NCI-H2107 treated with DMSO at 0.1 percent for 48 hours (cell line): ENCODE data around the gene DPM2.
A peak's percentile ranks its signal among the peaks of the same experiment; 100 is the strongest.

Experiments used
- DNase-seq: peaks from one replicate; lab custom pipeline; 2025; ENCODE audit not compliant: unreplicated experiment; lab: John Stamatoyannopoulos, UW

DPM2 gene

DNA sequence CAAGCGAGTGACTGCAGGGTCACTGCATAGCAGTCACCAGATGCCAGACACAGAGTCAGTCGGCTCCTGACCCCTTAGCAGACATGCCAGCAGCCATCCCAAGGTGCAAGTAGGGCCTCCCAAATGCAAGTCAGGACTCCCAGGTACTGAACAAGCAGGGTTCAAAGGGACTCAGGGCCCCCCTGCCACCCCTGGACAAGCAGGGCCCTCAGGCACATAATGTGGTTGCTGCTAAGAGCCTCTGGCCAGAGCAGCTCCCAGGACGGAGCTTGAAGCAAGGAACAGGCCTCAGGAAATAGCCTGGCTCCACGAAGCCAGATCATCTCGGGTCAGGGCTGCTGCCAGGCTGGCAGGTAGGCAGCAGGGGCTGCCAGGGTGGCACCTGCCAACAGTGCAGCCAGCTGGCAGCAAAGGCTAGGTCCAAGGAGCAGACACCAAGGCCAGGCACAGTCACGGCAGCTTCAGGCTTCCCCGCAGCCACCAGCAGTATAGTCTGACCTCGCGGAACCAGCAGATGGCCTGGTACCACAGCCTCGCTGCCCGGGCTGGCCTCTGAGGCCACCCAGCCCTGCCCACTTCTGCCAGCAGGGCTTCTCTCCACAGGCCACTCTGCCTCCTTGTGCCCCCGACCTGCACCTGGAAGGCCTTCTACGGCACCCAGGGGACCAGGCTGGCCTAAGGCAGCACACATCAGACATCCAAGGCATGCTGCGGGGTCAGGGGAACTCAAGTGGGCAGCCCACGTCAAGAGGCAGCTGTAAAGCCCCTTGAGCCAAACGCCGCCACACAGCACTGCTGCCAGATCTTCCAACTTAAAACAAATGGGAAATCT is 35.7 kb upstream of the DPM2 start:
- DNase-seq, result no peak

DNA sequence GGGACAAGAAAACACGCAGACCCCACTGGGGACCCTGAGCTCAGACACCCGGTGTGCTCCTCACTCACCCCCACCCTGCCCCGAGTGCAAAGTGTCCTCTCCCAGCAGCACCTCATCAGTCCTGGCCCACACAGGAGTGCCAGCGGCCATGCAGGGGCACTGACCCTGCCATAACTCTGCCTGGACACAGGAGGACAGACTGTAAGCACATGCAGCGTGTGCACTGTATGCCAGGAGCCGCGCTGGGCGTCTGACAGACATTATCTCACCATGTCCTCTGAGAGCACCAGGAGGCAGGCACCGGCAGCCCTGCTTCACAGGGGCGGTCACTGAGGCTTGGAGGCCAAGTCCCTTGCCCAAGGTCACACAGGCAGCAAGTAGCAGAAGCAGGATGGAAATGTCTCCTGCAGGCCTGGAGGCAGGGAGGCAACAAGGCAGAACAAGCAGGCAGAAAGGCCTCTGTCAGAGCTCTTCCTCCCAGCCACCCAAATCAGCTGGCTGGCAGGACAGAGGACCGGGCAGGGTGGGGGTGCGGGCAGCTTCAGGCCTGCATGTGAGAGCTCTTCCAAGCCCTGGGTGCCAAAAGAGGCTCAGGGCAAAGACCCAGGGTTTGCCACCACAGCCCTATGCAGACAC is 34.7 kb upstream of the DPM2 start:
- no peak for DNase-seq

DNA sequence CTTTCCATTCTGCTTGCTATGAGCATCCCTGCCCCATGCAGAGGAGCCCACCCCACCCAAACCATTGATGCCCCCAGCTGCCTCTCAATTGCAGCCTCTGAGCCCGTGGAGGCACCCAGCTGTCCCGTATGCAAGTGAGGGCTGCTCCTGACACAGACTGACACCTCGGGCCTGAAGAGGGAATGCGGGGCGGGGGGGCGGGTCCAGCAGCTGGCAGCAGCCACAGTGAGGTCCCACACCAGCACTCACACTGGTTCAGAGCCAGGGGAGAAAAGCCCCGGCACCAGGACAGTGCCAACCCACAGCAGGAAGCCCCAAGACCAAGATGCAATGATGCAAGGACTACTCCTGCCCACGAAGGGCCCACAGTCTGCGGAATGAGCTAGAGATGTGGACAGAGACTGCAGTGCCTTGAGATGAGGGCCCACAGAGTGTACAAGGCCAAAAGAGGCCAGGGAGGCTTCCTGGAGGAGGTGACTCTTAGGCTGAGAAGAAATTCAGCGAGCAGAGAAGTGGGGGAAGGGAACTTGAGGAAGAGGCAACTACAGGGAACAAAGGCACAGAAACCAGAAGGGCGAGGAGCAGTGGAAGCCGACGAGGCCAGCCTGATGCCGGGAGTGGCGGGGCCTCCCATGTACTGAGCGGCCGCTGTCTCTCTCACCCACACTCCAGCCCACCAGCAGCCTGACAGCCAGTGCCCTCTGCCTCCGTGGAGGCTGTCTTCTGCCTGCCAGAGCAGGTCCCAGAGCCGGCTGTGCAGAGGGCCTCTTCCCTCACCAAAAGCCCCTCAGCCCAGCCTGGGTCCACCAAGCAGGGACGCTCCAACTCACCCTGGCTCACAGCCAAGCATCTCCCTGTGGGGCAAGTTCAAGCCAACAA is 33.9 kb upstream of the DPM2 start:
- no peak for DNase-seq

DNA sequence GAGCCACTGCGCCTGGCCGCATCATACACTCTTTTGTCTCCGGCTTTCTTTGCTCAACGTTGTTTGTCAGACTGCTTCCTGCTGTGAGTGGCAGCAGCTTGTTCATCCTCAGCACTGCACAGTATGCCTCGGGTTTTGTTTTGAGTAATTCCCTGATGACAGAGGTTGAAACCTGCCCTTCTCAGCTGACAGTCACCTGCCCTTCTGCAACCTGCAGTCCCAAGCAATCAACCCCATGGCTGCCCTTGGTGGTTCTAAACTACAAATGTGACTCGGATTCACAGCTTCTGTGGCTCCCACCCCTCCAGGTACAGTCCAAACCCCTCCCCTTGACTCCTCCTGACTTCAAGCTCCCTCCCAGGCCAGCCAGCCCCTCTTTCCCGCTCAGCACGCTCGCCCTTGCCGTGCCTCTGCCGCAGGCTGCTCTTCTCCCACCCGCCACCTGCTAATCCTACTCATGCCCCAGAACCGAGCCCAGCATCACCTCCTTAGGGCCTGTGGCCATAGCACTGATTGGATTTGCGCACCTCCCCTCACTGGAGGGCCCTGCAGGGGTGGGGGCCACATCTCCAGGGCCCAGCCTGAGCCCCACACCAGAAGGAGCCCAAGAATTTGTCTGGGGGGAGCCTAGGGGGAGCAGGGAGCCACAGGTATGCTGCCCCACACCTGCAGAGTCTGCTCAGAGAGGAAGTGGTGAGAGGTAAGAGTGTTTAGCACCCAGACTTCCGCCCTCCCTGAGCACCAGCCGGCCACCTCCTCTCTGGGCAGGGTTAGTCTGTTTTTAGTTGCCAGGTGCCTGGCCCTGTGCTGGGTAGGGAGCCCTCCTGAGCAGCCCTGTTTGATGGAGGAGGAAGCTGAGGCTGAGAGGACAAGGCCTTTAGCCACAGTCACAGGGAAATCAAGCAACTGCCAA is 33.0 kb upstream of the DPM2 start:
- peak; percentile 92 for DNase-seq

DNA sequence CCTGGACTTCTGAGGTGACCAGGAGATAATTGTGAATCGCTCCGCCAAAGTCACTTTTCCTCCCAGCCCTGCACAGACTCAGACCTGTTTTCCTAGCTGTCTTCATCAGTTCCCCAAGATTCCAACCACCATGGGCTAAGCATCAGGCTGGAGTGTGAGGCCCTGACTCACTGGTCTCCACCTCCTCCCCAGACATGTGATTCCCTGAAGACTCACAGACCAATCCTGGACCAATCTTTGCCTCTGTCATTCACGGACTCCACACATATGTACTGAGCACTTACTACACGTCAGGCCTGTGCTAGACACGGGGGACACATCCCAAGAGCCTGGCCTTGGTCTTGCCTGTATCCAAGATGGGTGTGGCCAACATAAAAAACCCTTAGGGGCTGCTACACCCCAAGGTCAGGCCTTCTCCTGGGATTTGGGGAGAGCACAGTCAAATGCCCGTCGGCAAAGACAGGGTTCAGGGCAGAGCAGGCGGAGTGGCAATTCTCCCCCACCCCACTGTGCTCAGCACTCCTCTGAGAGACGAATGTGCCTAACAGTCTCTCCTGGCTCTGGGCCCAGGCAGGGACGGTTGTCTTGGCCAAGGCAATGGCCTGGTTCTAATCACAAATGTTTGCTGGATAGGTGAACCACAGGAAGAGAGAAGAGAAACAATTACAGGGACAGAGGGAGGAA is 31.2 kb upstream of the DPM2 start:
- no peak for DNase-seq

DNA sequence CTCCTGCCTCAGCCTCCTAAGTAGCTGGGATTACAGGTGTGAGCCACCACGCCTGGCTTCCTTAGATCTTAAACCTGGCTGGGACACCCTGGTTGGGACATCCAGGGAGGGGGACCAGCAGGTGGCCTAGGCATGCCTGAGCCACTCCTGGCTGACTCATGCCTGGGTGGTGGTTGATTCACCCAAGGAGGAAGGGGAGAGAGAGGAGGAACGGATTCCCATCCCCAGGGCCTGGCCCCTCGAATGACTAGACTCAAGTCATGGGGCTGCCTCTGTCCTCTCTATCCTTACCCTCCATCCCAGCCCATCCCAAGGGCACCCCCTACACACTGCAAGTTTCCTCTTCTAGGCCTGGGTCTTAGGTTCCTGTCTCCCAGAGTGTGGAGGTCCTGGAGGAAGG is 30.4 kb upstream of the DPM2 start:
- DNase-seq, result no peak

DNA sequence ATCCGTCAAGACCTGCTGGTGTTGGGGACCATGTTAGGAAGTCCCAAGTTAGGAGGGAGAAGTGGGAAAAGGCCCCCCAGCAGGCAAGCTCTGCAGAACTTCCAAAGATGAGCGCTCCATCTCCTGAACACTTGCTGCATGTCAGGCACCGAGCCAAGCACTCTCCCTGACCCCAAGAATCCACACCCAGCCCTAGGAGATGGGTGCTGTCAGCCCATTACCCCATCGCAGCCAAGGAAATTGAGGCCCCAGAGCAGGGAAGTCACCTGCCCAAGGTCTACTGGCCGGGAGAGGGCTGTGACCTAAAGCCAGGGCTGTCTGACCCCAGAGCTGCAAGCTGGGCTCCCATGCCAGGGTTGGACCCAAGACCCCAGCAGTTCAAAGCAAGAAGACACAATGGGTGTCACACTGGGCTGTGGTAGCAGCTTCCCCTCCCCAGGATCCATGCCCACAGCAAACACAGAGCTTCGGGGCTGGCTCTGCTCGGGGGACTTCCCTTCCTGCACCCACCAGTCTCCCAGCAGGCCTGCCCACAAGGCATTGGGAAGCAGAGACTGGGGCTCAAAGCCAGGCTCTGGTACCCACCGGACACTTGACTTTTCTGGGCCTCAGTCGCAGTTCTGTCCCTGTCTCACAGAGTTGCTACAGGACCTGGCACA is 29.6 kb upstream of the DPM2 start:
- no peak for DNase-seq

DNA sequence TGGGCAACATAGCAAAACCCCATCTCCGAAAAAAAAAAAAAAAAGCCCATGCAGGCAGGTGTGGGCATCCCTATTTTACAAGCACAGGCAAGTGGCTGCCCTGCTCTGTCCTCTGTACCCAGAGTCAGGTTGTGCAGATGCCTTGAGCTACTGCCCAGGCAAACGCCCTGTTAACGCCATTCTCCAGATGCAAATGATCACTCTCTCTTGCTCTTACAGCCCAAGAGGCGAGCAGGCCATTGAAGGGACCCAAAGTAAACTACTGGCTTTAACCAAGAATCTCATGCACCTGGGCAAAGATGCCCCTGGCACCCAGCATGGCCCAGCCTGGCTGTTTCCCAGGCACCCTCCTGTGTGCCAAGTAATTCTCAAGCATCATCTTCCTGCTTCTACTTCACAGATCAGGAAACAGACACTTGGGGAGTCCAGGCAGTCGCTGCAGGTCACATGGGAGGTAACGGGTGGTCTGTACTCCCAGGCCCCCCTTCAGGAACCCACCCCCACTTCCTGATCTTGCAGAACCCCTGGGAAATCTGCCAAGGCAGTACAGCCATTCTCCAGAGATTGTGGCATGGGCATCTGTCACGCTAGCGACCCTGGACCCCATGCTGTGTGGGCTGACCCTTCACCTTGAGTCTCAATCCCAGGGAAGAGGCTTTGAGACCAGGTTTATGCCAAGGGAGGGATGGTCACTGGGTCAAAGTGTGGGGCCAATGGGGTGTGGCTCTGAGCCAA is 28.9 kb upstream of the DPM2 start:
- no peak for DNase-seq

DNA sequence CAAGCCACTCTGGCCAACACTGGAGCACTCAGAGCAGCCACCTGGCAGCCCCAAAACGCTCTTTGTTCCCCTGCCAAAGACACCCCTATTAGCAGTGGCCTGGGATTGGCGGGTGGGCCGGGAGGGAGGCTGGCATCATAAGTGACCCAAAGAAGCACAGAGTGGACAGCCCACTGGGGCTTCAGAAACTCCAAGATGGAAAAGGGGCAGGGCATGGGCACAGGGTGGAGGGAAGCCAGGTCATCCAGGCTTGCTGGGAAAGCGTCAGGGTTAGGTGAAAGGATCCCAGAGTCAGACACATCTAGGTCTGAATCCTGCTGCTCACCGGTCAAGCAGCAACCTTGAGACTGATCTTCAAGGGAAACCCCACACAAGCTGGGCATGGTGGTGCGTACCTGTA is 28.3 kb upstream of the DPM2 start:
- no peak for DNase-seq

DNA sequence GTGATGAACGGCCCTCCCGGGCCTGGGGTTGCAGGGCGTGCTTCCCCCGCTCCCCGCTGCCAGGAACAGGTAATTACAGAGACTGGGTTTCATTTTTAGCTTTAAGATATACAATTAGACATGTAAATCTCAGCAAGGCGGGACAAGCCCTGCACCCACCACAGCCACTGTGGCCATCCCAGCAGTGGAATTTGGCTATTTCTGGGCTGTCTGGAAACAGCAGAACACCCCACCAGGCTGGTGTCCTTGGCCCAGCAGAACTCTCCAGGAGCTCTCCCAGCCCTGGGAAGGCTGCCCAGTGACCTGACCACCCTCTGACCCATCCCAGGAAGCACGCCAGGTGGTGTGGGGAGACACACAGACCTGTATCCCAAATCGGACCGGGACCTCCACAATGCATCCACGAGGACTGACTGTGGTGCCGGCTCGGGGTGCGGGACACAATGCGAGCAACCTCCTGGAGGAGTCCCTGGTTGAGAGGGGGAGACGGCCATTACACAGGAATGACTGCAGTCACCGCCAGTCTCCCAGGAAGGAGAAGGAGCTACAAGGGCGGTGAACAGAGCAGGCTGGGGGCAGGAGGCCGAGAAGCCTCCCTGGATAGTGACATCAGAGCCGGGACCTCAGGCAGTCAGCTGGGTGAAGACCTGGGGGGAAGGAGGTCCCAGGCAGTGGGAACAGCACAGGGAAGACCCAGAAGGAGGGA is 25.9 kb upstream of the DPM2 start:
- no peak for DNase-seq

DNA sequence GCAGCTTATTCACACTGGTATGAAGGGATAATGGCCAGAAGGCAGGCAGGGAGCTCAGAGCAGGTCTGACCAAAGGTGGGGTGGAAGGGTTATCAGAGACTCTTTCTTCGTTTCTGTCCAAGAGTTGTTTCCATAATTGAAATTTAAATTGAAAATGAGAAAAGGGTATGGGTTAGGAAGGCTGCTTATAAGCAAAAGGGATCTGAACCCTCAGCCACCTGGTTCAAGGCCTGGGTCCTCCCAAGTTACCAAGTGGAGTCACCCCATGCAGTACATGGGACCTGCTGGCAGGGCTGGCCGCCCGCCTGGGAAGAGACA is 25.3 kb upstream of the DPM2 start:
- DNase-seq, result no peak

DNA sequence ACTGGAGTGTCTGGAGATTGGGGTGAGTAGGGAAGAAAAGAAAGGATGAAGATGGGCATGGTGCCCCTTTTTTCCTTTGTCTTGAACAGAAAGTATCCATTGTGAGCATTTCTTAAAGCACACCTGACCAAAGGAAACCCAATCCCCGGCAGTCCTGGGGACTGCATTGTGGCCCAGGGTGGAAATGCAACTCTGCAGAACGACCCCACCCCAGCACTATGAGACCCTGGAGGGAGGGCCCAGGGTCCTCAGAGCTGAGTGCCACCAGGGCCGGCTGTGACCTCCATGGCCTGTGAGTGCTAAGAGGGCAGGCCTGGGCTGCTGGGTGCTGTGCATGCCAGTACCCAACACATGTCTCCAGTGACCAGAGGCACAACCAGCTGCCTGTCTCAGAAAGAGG is 24.6 kb upstream of the DPM2 start:
- no peak for DNase-seq

DNA sequence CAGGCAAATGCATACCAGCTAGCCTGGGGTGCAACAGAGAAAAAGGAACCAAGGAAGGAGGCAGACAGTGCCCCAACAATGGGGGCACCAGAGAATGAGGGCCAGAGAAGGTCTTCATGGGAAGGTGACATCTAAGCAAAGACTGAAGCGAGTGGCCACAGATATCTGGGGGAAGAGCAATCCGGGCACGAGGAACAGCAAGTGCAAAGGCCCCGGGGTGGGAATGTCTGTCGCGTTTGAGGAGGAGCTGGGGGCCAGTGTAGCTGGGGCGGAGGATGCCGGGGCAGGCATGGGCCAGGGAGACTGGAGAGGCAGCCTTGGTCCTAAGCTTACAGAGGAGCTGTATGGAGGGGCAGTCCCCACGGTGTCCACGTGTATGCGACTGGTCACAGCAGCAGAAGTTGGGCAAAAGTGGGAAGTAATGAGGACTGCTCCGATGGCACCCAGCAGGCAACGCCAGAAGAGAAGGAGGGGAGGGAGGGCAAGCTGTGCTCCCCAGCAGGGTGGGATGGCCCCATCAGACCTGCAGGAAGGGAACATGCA is 24.0 kb upstream of the DPM2 start:
- DNase-seq, result no peak

DNA sequence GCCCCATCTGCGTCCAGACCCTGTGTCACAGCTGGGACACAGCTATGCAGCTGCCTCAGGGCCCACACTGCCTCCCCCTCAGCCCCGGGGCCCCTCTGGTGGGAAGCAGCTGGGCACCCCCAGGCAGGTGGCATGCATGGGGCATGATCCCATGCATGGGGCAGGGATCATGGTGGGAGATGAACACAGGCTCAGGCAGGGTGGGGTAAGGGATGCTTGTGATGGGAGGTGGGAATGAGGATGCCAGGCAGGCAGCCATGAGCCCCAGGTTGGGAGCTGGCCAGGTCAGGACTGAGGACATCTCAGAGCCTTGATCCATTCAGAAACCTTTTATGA is 23.5 kb upstream of the DPM2 start:
- no peak for DNase-seq

DNA sequence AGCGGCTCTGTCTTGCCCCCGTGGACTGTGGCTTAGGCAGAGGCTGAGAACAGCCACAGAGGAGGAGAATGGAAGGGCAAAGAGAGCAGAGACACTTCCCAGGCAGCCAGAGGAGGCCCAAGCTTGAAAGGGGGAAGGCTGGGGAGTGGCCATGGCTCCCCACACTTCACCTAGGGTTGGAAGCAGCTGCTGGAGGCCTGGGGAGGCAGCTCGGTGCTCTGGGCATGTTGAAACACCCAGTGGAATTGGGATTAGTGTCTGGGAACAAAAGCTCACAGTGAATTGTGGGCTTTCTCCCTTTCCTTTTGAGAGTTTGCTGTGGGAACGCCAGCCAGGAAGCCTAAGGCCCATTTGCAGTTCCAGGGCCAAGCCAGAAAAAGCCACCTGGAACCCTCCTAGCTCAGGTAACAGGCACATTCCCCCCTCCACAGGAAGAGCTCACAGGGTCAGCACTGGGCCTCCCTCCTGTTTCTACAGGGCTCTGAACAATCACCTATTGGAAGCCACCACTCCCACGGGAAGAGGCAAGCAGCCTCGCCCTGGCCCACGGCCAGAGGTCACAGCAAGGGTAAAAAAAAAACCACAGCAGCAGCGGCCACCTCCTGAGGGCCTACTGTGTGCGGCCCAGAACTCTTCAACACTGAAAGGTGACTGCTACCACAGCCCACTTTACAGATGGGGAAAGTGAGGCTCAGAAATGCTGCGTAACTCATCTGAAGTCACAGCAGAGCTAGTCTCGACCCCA is 22.9 kb upstream of the DPM2 start:
- DNase-seq, result peak; percentile 85

DNA sequence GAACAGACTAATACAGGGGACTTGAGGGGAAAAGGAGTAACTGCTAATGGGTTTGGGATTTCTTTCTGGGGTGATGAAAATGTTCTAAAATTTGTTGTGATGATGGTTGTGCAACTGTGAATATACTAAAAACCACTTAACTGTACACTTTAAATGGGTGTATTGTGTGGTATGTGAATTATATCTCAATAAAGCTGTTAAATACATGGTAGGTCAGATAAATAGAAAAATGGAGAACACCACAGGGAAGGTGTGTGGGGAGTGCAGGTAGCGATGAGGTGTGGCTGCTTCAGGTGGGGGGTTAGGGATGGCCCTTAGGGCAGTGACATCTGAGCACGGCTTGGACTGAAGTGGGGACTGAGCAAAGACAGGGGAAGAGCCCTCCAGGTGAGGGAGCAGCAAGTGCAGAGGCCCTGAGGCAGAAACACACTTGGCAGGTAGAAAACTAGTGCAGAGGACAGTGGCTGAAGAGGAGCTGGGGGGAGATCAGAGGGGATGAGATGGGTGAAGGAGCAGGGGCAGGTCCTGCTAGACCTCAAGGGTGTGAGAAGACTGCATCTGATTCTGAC is 22.3 kb upstream of the DPM2 start:
- DNase-seq, result no peak

DNA sequence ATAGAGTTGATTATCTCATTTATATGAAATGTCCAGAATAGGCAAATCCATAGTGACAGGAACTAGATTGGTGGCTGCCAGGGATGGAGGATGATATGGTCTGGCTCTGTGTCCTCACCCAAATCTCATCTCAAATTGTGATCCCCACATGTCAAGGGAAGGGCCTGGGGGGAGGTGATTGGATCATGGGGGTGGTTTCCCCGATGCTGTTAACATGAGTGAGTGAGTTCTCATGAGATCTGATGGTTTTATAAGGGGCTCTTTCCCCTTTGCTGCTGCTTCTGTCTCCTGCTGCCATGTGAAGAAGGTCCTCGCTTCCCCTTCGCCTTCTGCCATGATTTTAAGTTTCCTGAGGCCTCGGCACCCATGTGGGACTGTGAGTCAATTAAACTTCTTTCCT is 21.7 kb upstream of the DPM2 start:
- DNase-seq, result no peak
